DMS153 treated with DMSO at 0.1 percent for 48 hours (cell line): ENCODE data around the gene FGD4.
"Not testable (repeated sequence)": the region's sequence is repeated elsewhere in the genome, so short reads cannot be mapped to it uniquely, and the experiment has no call there.

Experiments used
- DNase-seq: peaks from one replicate; lab custom pipeline; 2025; ENCODE audit not compliant: unreplicated experiment; lab: John Stamatoyannopoulos, UW

The FGD4 gene

DNA sequence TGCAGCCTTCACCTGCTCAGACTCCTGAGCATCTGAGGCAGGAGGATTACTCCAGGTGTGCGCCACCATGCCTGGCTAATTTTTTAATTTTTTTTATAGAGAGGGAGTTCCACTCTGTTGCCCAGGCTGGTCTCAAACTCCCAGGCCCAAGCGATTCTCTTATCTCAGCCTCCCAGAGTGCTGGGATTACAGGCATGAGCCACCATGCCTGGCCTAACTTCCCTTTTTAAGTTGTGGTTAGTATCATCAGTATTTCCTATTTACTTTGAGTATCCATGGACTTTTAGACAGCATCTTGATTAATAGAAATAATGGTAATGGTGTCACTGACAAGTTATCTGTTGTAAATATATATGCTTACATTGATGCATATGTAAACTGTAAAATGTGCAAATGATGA is 116.9 kb downstream of the FGD4 start:
- no peak for DNase-seq

DNA sequence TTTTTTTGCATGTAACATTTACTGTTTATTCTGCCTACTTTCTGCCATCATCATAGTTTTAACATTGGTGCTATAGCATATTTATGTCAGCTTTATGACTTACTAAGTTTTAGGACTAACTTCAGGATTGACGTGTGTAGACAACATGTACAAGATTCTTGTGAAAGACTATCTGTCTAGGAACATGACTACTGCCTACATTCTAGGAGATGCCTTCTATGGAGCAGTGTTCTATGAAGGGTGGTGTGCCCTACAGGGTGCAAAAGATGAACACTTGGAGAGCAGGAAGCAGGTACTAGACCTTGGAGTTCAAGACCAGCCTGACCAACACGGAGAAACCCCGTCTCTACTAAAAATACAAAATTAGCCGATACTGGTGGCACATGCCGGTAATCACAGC is 118.6 kb downstream of the FGD4 start:
- DNase-seq = no peak

DNA sequence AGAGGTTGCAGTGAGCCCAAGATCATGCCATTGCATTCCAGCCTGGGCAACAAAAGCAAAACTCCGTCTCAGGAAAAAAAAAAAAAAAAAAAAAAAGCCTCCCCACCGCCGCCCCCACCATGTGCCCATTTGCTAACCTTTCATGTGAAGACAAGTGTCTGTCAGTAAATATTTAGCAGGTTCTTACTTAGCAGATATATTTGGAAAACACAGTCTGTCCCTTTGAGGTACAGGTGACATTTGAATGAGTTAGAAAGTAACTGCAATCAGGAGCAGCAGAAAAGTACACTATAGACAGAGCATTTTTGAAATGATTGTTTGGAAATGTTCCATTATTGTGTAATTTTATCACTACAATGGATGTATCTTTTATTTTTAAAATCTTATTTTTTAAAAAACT is 119.7 kb downstream of the FGD4 start:
- DNase-seq = no peak

DNA sequence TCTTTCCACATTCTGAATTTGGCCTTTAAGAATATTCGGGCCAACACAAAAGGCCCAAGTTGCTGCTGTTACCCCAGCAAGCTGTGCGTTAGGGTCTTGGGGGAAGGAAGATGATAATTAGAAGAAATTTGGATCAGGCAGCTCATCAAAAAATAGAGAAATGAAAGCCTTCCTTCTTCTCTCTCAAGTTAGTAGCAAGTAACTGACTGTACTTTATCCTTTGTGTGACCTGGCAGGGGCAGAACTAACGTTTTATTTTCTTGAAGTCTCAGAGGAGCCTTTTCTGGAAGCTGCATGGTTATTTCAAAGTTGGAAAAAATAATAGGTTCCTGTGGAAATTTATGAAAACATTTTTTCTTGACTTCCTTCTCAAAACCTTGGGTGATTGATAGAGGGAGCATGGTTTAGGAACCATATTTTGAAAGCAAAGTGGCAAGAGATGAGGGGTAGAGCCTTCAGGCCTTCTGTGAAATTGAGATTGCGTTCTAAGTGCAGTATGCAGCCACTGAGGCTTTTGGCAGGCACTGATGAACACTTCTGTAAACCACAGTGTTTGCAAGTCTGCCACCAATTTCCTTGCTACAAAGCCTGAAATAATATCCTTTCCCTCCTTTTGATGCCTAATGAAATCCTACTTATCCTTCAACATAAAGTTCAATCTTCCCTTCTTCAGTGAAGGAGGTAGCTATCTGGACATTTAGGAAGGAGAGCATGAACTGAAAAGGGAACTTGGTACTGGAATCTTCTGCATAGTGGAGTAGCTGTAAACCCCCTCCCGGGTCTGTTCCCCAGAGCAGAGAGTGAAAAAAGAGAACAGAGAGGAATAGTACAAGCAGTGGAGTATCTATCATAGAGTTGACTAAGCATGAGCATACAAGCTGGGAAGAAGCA is 123.2 kb downstream of the FGD4 start:
- DNase-seq = no peak

DNA sequence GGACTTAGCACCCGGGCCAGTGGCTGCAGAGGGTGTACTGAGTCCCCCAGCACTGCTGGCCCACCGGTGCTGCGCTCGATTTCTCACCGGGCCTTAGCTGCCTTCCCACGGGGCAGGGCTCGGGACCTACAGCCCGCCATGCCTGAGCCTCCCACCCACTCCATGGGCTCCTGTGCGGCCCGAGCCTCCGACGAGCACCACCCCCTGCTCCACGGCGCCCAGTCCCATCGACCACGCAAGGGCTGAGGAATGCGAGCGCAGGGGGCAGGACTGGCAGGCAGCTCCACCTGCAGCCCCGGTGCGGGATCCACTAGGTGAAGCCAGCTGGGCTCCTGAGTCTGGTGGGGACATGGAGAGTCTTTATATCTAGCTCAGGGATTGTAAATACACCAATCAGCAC is 126.4 kb downstream of the FGD4 start:
- not testable (repeated sequence) for DNase-seq

DNA sequence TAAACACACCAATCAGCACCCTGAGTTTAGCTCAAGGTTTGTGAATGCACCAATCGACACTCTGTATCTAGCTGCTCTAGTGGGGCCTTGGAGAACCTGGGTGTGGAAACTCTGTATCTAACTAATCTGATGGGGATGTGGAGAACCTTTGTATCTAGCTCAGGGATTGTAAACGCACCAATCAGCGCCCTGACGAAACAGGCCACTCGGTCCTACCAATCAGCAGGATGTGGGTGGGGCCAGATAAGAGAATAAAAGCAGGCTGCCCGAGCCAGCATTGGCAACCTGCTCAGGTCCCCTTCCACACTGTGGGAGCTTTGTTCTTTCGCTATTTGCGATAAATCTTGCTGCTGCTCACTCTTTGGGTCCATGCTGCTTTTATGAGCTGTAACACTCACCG is 127.0 kb downstream of the FGD4 start:
- not testable (repeated sequence) for DNase-seq

DNA sequence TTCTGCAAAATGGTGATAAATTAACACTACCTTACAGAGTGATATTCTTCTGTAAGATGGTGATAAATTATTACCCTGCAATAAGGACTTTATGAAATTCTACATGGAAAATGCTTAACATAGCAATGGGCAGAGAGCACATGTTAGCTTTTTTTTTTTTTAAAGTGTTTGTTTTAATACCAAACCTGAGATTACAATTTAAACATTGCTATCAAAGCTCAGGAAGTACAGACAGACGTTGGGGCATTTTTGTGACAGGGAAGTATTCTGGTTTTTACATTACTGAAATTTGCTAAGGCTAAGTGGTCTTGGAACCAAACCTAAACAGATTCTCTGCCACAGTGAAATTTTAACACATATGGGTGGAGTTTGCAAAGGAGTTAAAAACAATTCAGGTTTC is 133.1 kb downstream of the FGD4 start:
- no peak for DNase-seq

DNA sequence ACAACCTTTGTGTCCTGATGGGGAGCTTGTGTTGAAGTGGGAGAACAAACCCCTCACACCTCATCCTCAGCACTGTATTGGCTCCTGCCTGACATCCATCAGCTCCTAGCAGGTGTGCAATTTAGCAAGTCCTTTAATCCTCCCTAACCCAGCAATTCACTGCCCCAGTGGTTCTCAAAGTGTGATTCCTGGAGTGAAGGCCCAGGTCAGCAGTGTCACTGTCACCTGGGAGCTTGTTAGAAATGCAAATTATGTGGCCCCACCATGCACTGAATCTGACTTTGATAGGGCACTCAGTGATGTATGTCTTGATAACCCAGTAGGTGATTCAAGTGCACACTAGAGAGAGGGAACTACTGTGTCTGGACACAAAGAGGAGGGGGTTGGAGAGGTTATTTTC is 133.6 kb downstream of the FGD4 start:
- DNase-seq = no peak

DNA sequence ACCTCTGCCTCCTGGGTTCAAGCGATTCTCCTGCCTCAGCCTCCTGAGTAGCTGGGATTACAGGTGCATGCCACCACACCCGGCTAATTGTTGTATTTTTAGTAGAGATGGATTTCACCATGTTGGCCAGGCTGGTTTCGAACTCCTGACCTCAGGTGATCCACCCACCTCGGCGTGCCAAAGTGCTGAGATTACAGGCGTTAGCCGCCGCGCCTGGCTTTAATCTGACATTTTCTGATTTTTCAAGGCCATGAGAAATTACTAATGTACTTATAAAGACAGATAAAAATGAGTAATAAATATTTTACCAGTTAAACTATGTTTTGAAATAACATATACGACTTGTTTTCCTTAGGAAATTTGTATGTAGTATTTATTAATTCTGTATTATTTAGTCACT is 134.1 kb downstream of the FGD4 start:
- not testable (repeated sequence) for DNase-seq

DNA sequence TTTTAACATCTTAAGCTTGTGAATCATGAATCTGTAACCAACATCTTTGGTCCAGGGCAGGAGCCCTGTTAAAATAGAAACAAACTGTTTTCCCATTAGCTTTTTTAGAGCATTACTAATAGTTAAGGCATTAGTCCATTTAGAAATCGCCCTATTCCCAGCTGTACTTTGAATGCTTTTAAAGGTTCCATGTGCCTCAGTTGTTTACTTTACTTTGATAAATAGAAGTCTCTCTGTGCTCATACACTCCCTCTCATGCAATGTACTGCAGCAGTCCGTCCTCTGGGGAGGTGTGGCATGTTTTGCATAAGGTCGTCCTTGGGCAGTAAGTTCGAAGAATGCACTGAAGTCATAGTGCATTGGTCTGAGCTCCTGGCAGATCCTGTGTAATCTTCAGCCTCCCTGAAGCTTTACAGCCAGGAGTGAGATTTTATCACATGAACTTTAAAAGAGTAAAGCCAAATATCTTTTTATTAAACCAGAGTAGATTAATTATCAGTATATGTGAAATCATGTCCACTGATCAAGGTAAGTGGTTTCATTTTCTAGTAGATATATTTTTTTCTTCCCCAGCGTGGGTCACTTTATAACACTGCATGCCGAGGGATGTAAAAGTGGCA is 134.7 kb downstream of the FGD4 start:
- peak; percentile 36 for DNase-seq

DNA sequence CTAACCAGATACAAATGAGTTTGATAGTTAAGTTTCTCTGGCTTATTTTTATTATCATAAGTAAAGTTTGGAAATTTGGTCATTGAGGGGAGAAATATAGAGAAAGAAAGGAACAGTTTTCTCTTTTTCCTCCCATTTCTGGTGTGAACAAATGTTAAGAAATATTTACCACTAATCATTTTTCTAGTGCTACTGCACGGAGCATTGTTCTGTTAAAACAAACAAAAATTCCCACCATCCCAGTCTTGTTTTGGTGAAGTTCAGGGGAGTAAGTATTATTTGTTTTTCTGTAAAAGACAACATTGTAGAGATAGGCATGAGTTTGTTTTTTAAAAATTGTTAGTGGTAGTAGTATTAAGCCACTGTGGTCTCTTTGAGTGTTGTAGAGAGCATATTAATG is 135.3 kb downstream of the FGD4 start:
- DNase-seq = no peak

DNA sequence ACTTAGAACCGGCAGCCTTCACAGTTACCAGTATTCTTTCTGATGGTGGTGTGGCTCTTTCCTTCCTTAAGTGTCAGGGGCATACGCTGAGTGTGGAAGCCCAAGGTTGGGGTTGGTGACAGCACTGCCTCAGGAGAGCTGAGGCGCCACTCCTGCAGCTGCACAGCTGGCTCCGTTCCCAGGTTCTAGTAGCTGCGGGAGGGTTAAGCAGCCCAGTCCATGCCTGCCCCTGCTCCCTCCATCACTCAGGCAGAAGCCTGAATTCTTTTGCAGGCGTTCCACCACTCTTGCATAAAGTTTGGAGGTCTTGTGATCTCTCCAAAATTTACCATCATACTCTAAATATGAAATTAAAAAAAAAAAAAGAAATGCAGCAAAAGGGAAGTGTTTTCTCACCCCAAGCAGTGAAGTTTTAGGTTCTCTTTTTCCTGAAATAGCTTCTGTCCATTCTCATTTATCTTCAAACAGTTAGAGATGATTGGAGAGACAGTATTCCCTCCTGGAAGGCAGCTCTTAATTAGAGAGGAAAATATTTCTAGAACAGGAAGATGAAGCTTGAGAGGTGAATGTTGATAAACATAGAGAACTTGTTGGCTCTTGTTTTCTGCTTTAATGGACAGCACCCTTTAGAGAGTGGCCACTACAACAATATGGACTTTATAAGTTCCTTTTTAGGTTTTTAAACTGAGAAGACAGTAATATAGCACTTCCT is 136.1 kb downstream of the FGD4 start:
- DNase-seq = peak; percentile 70

DNA sequence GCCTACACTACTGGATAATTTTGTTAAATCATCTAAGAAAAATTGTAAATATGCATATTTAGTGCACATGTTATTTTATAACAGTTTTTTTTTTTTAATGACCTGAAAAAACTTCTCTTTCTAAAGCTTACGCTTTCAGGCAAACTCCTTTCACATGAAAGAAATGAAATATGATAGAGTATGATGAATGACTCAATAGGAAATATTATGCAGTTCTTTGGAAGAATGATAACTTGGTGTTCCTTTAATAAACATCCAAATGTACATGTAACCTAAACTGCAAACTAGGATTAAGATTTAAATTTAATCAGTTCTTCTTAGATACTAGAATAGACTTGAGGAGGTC is 136.6 kb downstream of the FGD4 start:
- no peak for DNase-seq

DNA sequence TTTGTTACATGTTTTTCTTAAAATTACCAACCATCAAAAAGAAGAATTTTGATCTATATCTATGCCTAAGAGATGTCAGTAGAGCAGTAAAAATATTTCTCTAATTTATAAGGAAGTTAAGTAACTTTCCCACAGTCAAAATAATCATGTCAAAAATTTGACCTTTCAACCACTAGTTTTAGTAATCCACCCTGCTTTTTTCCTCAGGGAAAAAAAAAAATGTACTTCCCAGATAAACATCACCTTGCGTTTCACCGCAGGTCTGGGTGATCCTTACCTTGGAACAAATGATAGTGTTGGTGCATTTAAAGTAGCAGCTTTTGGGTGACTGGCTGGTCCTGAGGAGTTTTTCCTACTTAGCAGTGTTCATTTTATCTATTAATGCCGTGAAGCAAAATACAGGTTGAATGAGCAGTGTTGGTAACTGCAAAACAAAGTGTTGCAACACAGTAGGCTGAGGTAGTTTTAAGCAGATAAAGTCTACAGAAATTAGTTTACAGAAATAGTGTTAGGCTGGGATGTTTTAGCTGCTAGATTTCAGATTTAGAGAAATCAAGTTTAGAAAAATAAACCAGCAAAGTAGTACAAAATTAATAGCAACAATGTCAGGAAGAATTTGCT is 142.5 kb downstream of the FGD4 start:
- DNase-seq = no peak

DNA sequence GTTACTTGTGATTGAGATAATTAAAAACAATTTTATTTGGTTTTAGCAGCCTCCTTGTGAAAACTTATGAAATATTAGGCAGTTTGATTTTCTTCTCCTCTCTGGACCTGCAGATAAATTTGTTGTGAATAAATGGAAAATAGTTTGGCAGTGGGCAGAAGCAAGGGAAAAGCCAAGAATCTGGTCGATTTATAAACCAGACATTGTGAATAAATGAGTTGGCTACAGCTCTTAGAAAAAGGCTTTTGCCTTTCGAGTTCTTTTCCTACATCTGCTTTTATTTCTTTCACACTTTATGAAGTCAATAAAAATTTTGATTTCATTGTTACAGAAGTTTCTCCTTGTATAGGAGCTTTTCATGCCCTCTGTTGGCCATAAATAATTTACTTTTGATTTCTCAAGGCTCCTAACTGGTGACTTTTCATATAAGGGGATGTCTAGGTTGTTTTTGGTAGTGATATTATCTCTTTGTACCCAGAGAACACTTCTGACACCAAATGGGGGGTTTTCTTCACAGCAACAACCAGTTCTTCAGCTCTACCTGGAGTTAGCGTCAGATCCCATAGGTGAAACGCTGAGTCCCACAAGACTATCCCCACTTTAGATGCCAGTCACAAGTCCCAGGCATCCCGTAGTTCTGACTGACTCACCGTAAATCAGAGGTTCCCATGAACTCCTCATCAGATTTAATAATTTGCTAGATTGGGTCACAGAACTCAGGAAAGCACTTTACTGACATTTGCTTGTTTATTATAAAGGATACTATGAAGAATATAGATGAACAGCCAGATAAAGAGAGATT is 143.3 kb downstream of the FGD4 start:
- no peak for DNase-seq

DNA sequence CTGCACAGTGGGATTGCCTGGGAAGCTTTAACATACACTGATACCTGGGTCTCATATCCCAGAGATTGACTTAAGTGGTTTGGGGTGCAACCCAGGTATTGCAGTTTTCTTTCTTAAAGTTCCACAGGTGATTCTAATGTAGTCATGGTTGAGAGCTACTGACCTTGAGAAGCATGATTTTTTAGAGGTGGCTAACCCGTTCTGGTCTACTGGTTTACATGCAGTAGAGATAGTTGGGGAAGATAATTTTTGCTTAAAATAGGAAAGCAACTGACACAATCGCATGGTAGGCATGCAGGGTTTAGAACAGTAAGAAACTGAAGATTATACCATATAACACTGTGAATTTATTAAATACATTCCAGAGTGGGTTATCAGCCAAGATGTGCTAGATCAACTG is 145.5 kb downstream of the FGD4 start:
- no peak for DNase-seq

DNA sequence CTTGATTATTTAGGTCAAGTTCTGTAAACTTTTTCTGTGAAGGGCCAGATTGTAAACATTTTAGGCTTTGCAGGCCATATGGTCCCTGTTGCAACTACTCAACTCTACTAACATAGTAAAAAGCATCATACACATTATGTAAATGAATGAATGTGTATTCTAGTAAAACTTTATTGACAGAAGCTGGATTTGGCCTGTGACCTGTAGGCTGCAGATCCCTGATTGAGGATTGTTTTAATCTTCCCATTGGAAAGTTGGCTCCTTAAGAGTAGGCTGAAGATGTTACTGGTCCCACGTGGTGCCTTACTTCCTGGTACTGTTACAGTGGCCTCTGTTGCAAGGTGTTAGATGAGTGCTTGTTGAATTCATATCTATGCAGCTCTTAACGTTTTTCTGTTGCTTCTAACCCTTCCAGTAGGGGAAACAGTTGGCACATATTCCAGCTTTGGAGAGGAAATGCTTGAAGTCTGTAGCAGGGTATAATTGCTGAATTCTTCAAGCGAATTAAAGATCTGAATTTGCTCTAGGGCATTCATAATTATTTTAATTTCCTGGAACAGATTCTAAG is 146.1 kb downstream of the FGD4 start:
- no peak for DNase-seq

DNA sequence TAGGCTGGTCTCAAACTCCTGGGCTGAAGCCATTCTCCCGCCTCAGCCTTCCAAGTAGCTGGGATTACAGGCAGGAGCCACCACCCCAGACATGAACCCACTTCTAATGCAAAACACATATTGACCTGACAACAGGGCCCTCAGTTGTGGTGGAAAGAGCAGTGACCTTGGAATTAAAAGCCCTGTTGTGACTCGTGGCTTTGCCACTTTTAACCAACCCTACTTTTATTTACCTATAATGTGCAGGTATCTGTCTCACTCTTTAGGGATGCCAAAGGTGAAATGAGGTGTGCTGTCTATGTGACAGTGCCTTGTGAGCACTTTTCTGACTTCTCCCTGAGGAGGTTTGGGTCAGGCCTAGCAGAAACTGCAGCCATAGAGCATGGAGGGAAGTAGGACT is 146.9 kb downstream of the FGD4 start:
- no peak for DNase-seq

DNA sequence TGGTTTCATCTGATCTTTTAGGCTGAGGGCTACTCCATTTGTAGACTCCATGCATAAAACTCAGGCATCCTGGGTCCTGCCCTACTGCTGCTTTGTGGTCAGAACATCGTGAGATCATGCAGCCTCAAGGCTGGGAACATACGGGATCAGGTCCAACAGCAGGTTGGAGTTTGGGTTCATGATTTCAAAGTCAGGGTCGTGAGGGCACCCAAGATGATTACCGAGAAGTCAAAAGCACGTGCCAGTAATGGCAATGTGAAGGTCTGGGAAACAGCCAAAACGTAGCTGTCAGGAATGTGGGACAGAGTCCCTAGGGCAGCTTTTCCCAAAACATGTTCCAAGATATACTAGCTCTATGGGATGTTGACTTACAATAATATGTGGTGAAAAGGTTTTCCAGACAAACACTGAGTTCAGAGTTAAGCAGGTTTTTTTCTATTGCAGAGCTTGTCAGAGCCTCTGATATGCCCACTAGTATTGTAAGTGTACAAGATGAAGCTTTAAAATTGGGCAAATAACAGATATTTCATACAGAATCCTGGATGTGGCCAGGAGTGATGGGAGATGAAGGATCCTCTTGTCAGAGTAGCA is 149.4 kb downstream of the FGD4 start:
- no peak for DNase-seq

DNA sequence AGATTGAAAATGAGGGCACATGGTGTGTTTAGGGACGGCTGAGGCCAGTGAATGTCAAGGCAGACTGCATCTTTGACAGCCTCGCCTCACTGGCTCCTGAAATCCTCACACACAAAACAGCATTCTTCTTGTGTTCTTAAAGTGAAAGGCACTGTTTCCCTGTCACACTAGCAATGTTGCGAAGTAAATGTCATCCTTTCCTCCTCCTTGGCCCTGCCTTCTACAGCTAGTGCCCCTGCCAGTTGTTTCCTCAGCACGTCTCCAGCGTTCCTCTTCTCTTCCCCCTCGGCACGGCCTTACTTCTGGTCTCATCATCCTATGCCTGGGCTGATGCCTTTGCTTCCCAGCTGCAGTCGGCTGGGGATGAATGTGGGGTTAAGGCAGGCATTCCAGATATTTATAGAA is 150.3 kb downstream of the FGD4 start:
- DNase-seq = no peak
